ENCODE data around the gene SH3BP4. TPM values are rescaled to one million over a fixed set of nuclear protein-coding genes. Genes with fewer than 3 reads are reported as not detected.

SH3BP4 gene
- total RNA-seq, 1 donor from 2014 or later: 58.6 TPM

DNA sequence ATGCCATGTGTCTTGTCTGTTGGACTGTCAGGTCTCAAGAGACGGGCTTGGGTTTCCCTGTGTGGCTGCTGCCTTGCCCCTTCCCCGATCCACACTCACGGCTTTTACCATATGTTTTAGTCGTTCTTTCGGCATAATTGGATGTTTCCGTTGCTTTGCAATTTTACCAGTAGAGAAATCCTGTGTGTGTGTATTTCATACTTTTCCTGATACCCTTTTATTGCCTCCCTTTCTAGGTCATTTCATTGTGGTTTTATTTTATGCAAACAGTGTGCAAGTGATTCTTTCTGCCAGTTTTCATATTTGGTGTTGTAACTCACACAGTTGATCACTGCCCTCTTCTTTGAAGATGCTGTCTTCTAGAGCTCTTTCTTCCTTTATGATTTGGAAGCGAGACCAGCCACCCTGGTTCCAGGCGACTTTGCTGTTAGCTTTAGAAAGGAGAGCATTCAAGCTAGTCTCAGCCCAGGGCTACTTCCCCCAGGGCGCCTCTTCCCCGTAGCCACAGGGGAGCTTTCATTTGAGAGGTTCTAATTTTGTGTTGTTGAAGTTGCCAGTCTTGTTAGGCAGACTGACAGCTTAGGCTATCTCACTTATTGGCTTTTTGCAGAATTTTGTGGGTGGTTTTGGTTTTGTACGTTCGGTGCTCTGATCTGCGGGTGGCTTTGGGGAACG lies 17.0 kb downstream of the SH3BP4 start:
- TF ChIP-seq, protein P1, sequence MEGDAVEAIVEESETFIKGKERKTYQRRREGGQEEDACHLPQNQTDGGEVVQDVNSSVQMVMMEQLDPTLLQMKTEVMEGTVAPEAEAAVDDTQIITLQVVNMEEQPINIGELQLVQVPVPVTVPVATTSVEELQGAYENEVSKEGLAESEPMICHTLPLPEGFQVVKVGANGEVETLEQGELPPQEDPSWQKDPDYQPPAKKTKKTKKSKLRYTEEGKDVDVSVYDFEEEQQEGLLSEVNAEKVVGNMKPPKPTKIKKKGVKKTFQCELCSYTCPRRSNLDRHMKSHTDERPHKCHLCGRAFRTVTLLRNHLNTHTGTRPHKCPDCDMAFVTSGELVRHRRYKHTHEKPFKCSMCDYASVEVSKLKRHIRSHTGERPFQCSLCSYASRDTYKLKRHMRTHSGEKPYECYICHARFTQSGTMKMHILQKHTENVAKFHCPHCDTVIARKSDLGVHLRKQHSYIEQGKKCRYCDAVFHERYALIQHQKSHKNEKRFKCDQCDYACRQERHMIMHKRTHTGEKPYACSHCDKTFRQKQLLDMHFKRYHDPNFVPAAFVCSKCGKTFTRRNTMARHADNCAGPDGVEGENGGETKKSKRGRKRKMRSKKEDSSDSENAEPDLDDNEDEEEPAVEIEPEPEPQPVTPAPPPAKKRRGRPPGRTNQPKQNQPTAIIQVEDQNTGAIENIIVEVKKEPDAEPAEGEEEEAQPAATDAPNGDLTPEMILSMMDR (IDR thresholded peaks at IDR 0.05; ENCODE audit: unreplicated experiment): no peak
- Mint-ChIP-seq H3K27ac (ENCODE audit: unreplicated experiment) (peak overlapping the region; percentile 22), H3K36me3 (ENCODE audit: low read depth, unreplicated experiment) (peaks cover 18% of the 10 kb centered on the region), H3K9me3 (ENCODE audit: unreplicated experiment) (no peaks in the 10 kb centered on the region), H3K4me1 (ENCODE audit: unreplicated experiment) (peaks cover 34% of the 10 kb centered on the region), H3K4me3 (ENCODE audit: unreplicated experiment) (no peak overlapping the region), H3K27me3 (ENCODE audit: unreplicated experiment) (no peaks in the 10 kb centered on the region)
- DNase-seq (ENCODE audit: low spot score): no peak

GRCh38 chr2:234969306-234970098 lies 17.7 kb downstream of the SH3BP4 start:
- H3K27ac Mint-ChIP-seq (ENCODE audit: unreplicated experiment): peak overlapping the region; percentile 22
- H3K36me3 Mint-ChIP-seq (ENCODE audit: low read depth, unreplicated experiment): peaks cover 18% of the 10 kb centered on the region

GRCh38 chr2:234970099-234970440 lies 18.3 kb downstream of the SH3BP4 start:
- H3K9me3 Mint-ChIP-seq (ENCODE audit: unreplicated experiment): no peaks in the 10 kb centered on the region
- TF ChIP-seq, protein P1 (IDR thresholded peaks at IDR 0.05; ENCODE audit: unreplicated experiment): no peak
- peaks cover 27% of the 10 kb centered on the region for H3K4me1 Mint-ChIP-seq (ENCODE audit: unreplicated experiment)
- H3K27me3 Mint-ChIP-seq (ENCODE audit: unreplicated experiment): no peaks in the 10 kb centered on the region
- H3K36me3 Mint-ChIP-seq (ENCODE audit: low read depth, unreplicated experiment): peaks cover 18% of the 10 kb centered on the region
- H3K27ac Mint-ChIP-seq (ENCODE audit: unreplicated experiment): no peak overlapping the region
- DNase-seq (ENCODE audit: low spot score): no peak
- no peak overlapping the region for H3K4me3 Mint-ChIP-seq (ENCODE audit: unreplicated experiment)

More at GRCh38 chr2:234969306-234970098, 17.7 kb downstream of the SH3BP4 start:
- TF ChIP-seq, protein P1 (IDR thresholded peaks at IDR 0.05; ENCODE audit: unreplicated experiment): no peak
- Mint-ChIP-seq H3K4me3 (ENCODE audit: unreplicated experiment) (no peak overlapping the region), H3K4me1 (ENCODE audit: unreplicated experiment) (peaks cover 27% of the 10 kb centered on the region), H3K27me3 (ENCODE audit: unreplicated experiment) (no peaks in the 10 kb centered on the region), H3K9me3 (ENCODE audit: unreplicated experiment) (no peaks in the 10 kb centered on the region)
- DNase-seq (ENCODE audit: low spot score): no peak

- Mint-ChIP-seq H3K4me1 (ENCODE audit: unreplicated experiment) (peaks cover 26% of the 10 kb centered on the region), H3K27me3 (ENCODE audit: unreplicated experiment) (no peaks in the 10 kb centered on the region), H3K9me3 (ENCODE audit: unreplicated experiment) (no peaks in the 10 kb centered on the region), H3K27ac (ENCODE audit: unreplicated experiment) (no peak overlapping the region), H3K36me3 (ENCODE audit: low read depth, unreplicated experiment) (peaks cover 14% of the 10 kb centered on the region), H3K4me3 (ENCODE audit: unreplicated experiment) (no peak overlapping the region)
- TF ChIP-seq, protein P1 (IDR thresholded peaks at IDR 0.05; ENCODE audit: unreplicated experiment): no peak
- no peak for DNase-seq (ENCODE audit: low spot score)
Observed at GRCh38 chr2:234970477-234970882, 18.7 kb downstream of the SH3BP4 start.

GRCh38 chr2:234971496-234971895 lies 19.7 kb downstream of the SH3BP4 start:
- TF ChIP-seq, protein P1 (IDR thresholded peaks at IDR 0.05; ENCODE audit: unreplicated experiment): no peak
- no peaks in the 10 kb centered on the region for H3K27me3 Mint-ChIP-seq (ENCODE audit: unreplicated experiment)
- H3K4me3 Mint-ChIP-seq (ENCODE audit: unreplicated experiment): no peak overlapping the region
- DNase-seq (ENCODE audit: low spot score): no peak
- no peaks in the 10 kb centered on the region for H3K9me3 Mint-ChIP-seq (ENCODE audit: unreplicated experiment)
- peaks cover 26% of the 10 kb centered on the region for H3K4me1 Mint-ChIP-seq (ENCODE audit: unreplicated experiment)
- H3K36me3 Mint-ChIP-seq (ENCODE audit: low read depth, unreplicated experiment): peaks cover 12% of the 10 kb centered on the region
- H3K27ac Mint-ChIP-seq (ENCODE audit: unreplicated experiment): no peak overlapping the region
